Measurements from ENCODE around the gene SPO11.

Gene SPO11

GRCh38 chr20:57382516-57382915 lies 52.9 kb downstream of the SPO11 start:
- DNase-seq (ENCODE audit: low spot score), result no peak
- TF ChIP-seq CTCF (IDR thresholded peaks at IDR 0.05), result no peak
- no peak overlapping the region for H3K27ac ChIP-seq
- no peak overlapping the region for H3K4me3 ChIP-seq

- TF ChIP-seq CTCF (IDR thresholded peaks at IDR 0.05), result no peak
- H3K4me3 ChIP-seq, result no peak overlapping the region
- no peak overlapping the region for H3K27ac ChIP-seq
- DNase-seq (ENCODE audit: low spot score), result no peak
These were observed 54.1 kb downstream of the SPO11 start for GRCh38 chr20:57383447-57384347.

GRCh38 chr20:57384486-57384885 lies 54.9 kb downstream of the SPO11 start:
- H3K4me3 ChIP-seq, result no peak overlapping the region
- H3K27ac ChIP-seq, result no peak overlapping the region
- TF ChIP-seq CTCF (IDR thresholded peaks at IDR 0.05), result no peak
- no peak for DNase-seq (ENCODE audit: low spot score)

- Histone ChIP-seq H3K4me3 (no peak overlapping the region), H3K27ac (no peak overlapping the region)
- no peak for TF ChIP-seq CTCF (IDR thresholded peaks at IDR 0.05)
- DNase-seq (ENCODE audit: low spot score), result no peak
These were observed 55.6 kb downstream of the SPO11 start for GRCh38 chr20:57384953-57385761.

GRCh38 chr20:57385940-57386339 lies 56.3 kb downstream of the SPO11 start:
- Histone ChIP-seq H3K27ac (no peak overlapping the region), H3K4me3 (no peak overlapping the region)
- no peak for DNase-seq (ENCODE audit: low spot score)
- TF ChIP-seq CTCF (IDR thresholded peaks at IDR 0.05), result no peak

- no peak for TF ChIP-seq CTCF (IDR thresholded peaks at IDR 0.05)
- no peak overlapping the region for H3K4me3 ChIP-seq
- DNase-seq (ENCODE audit: low spot score), result no peak
- no peak overlapping the region for H3K27ac ChIP-seq
These were observed 57.2 kb downstream of the SPO11 start for GRCh38 chr20:57386762-57387161.

Measured in coronary artery (tissue), 2 donors.